HEK293 (cell line): ENCODE measurements around the gene PSMC5.

Experiments
- AEBP2 ChIP-seq: fragments of 450-650 bp; formaldehyde crosslinking; IDR thresholded peaks from 2 replicates; pipeline ENCODE4 v1.5.1; 2016; ENCODE audit warnings: missing biosample characterization, missing genetic modification characterization, borderline replicate concordance
- BCL6B ChIP-seq: fragments of 450-650 bp; formaldehyde crosslinking; IDR thresholded peaks from 2 replicates; pipeline ENCODE4 v1.5.1; 2017; ENCODE audit warnings: missing biosample characterization, missing genetic modification characterization
- FEZF1 ChIP-seq: fragments of 450-650 bp; formaldehyde crosslinking; IDR thresholded peaks from 2 replicates; pipeline ENCODE4 v1.5.1; 2016; ENCODE audit warnings: missing biosample characterization, missing genetic modification characterization
- GLI4 ChIP-seq: fragments of 450-650 bp; formaldehyde crosslinking; IDR thresholded peaks from 2 replicates; pipeline ENCODE4 v1.5.1; 2016; ENCODE audit warnings: missing biosample characterization, missing genetic modification characterization
- KLF10 ChIP-seq: fragments of 450-650 bp; IDR thresholded peaks from 2 replicates; pipeline ENCODE4 v1.5.1; 2018; ENCODE audit warnings: missing biosample characterization, mild to moderate bottlenecking, missing genetic modification characterization
- KLF8 ChIP-seq: fragments of 450-650 bp; formaldehyde crosslinking; IDR thresholded peaks from 2 replicates; pipeline ENCODE4 v1.5.1; 2016; ENCODE audit warnings: missing biosample characterization, missing genetic modification characterization
- KLF9 ChIP-seq: fragments of 450-650 bp; formaldehyde crosslinking; IDR thresholded peaks from 2 replicates; pipeline ENCODE4 v1.5.1; 2016; ENCODE audit warnings: missing biosample characterization, missing genetic modification characterization, low read depth
- OSR2 ChIP-seq: fragments of 450-650 bp; formaldehyde crosslinking; IDR thresholded peaks from 2 replicates; pipeline ENCODE4 v1.5.1; 2016; ENCODE audit warnings: missing biosample characterization, missing genetic modification characterization
- OVOL3 ChIP-seq: fragments of 450-650 bp; formaldehyde crosslinking; IDR thresholded peaks from 2 replicates; pipeline ENCODE4 v1.5.1; 2016; ENCODE audit warnings: missing biosample characterization, missing genetic modification characterization
- TSHZ1 ChIP-seq: fragments of 450-650 bp; formaldehyde crosslinking; IDR thresholded peaks from 2 replicates; pipeline ENCODE4 v1.5.1; 2016; ENCODE audit warnings: missing biosample characterization, missing genetic modification characterization, borderline replicate concordance
- ZBTB26 ChIP-seq: fragments of 450-650 bp; formaldehyde crosslinking; optimal IDR thresholded peaks from 2 replicates; pipeline ENCODE3; 2016; ENCODE audit warnings: missing biosample characterization, mild to moderate bottlenecking, missing genetic modification characterization
- ZBTB49 ChIP-seq: fragments of 450-650 bp; formaldehyde crosslinking; IDR thresholded peaks from 2 replicates; pipeline ENCODE4 v1.5.1; 2016; ENCODE audit warnings: missing biosample characterization, missing genetic modification characterization, low read depth
- ZBTB8A ChIP-seq: fragments of 450-650 bp; formaldehyde crosslinking; IDR thresholded peaks from 2 replicates; pipeline ENCODE4 v1.5.1; 2016; ENCODE audit warnings: missing biosample characterization, missing genetic modification characterization
- ZEB2 ChIP-seq: fragments of 450-650 bp; formaldehyde crosslinking; IDR thresholded peaks from 2 replicates; pipeline ENCODE4 v1.5.1; 2016; ENCODE audit warnings: missing biosample characterization, missing genetic modification characterization
- ZFHX2 ChIP-seq: fragments of 450-650 bp; formaldehyde crosslinking; conservative IDR thresholded peaks from 2 replicates; pipeline ENCODE4 v1.5.1; 2016; ENCODE audit warnings: missing biosample characterization, missing genetic modification characterization
- ZNF16 ChIP-seq: fragments of 450-650 bp; formaldehyde crosslinking; IDR thresholded peaks from 2 replicates; pipeline ENCODE4 v1.5.1; 2016; ENCODE audit warnings: low read depth, missing biosample characterization, missing genetic modification characterization
- ZNF221 ChIP-seq: fragments of 450-650 bp; formaldehyde crosslinking; IDR thresholded peaks from 2 replicates; pipeline ENCODE4 v1.5.1; 2017; ENCODE audit warnings: missing biosample characterization, missing genetic modification characterization, borderline replicate concordance
- ZNF362 ChIP-seq: fragments of 450-650 bp; formaldehyde crosslinking; IDR thresholded peaks from 2 replicates; pipeline ENCODE4 v1.5.1; 2016; ENCODE audit warnings: missing biosample characterization, missing genetic modification characterization
- ZNF416 ChIP-seq: fragments of 450-650 bp; formaldehyde crosslinking; IDR thresholded peaks from 2 replicates; pipeline ENCODE4 v1.5.1; 2016; ENCODE audit warnings: missing biosample characterization, missing genetic modification characterization
- ZNF544 ChIP-seq: fragments of 450-650 bp; formaldehyde crosslinking; IDR thresholded peaks from 2 replicates; pipeline ENCODE4 v1.5.0; 2017; ENCODE audit warnings: missing biosample characterization, missing genetic modification characterization
- ZNF585B ChIP-seq: fragments of 450-650 bp; formaldehyde crosslinking; IDR thresholded peaks from 2 replicates; pipeline ENCODE4 v1.5.1; 2016; ENCODE audit warnings: missing biosample characterization, missing genetic modification characterization
- ZNF701 ChIP-seq: fragments of 450-650 bp; formaldehyde crosslinking; IDR thresholded peaks from 2 replicates; pipeline ENCODE4 v1.5.1; 2016; ENCODE audit warnings: missing biosample characterization, missing genetic modification characterization
- ZNF791 ChIP-seq: fragments of 450-650 bp; formaldehyde crosslinking; IDR thresholded peaks from 2 replicates; pipeline ENCODE4 v1.5.1; 2016; ENCODE audit warnings: missing biosample characterization, missing genetic modification characterization
- ZNF843 ChIP-seq: fragments of 450-650 bp; formaldehyde crosslinking; IDR thresholded peaks from 2 replicates; pipeline ENCODE4 v1.5.1; 2016; ENCODE audit warnings: missing biosample characterization, missing genetic modification characterization
- ZSCAN4 ChIP-seq: fragments of 450-650 bp; formaldehyde crosslinking; IDR thresholded peaks from 2 replicates; pipeline ENCODE4 v1.5.1; 2017; ENCODE audit warnings: missing biosample characterization, missing genetic modification characterization

PSMC5 gene

GRCh38 chr17:63842540-63843386 lies 15.5 kb downstream of the PSMC5 start, which contains the start of gene SMARCD2 (continued):
- peak; percentile 93; the same call in 1 of the 2 replicates for TF ChIP-seq TSHZ1 (tag by site-specific recombination)
- TF ChIP-seq KLF10 (tag by site-specific recombination), result peak; percentile 99
- peak; percentile 93 for TF ChIP-seq ZBTB26 (tag by site-specific recombination)
- peak; percentile 28 for TF ChIP-seq ZNF585B
- TF ChIP-seq ZNF544 (tag by site-specific recombination), result no peak
- peak; percentile 75 for TF ChIP-seq ZBTB49
- TF ChIP-seq FEZF1 (tag by site-specific recombination), result peak; percentile 34; the same call in 1 of the 2 replicates
- peak; percentile 99 for TF ChIP-seq ZNF221 (tag by site-specific recombination)
- TF ChIP-seq OVOL3 (tag by site-specific recombination), result peak; percentile 81; the same call in 1 of the 2 replicates
- TF ChIP-seq ZEB2, result peak; percentile 98
- peak; percentile 98 for TF ChIP-seq KLF8 (tag by site-specific recombination)
- peak; percentile 93 for TF ChIP-seq AEBP2 (tag by site-specific recombination)
- peak; percentile 49; the same call in 1 of the 2 replicates for TF ChIP-seq ZNF701 (tag by site-specific recombination)
- TF ChIP-seq ZBTB8A, result peak; percentile 88
- no peak for TF ChIP-seq ZNF16 (tag by site-specific recombination)
- TF ChIP-seq OSR2 (tag by site-specific recombination), result no peak
- peak; percentile 65 for TF ChIP-seq ZNF843 (tag by site-specific recombination)
- TF ChIP-seq ZNF416 (tag by site-specific recombination), result no peak
- TF ChIP-seq ZNF791 (tag by site-specific recombination), result no peak
- peak; percentile 97 for TF ChIP-seq GLI4 (tag by site-specific recombination)
- TF ChIP-seq KLF9 (tag by site-specific recombination), result peak; percentile 92
- TF ChIP-seq ZSCAN4, result peak; percentile 65
- no peak for TF ChIP-seq BCL6B (tag by site-specific recombination)
- peak; percentile 84 for TF ChIP-seq ZFHX2 (tag by site-specific recombination)
- TF ChIP-seq ZNF362 (tag by site-specific recombination), result 0 out of 2 replicates have a peak, but pooled peaks have one; percentile 15
